Heart left ventricle (tissue), 16 donors: Measurements from ENCODE around the gene MYMK. TPM values are rescaled to one million over a fixed set of nuclear protein-coding genes. Genes with fewer than 3 reads are reported as not detected.

Experiments
- ATAC-seq, 4 donors: fragments of 200-7000 bp; cut with Tn5 transposase; one replicate each; pipeline ENCODE4 v1.9.1; 2020 to 2022; ENCODE audit warnings: moderate library complexity in 4 of 4, mild to moderate bottlenecking in 3 of 4, moderate number of reproducible peaks in 1 of 4
- DNase-seq, 5 donors: peaks; one replicate each; pipeline ENCODE4 v3.0.0-alpha.2; 2020
- H3K27ac ChIP-seq, 12 donors: fragments of 200-600 bp; sonication (generic) in 4 of 12; one replicate each; pipeline versions ENCODE4 v1.5.0 to v1.8.0; 2016 to 2022; ENCODE audit warnings: mild to moderate bottlenecking in 2 of 12
- H3K27me3 ChIP-seq, 9 donors: fragments of 200-600 bp; sonication (generic) in 2 of 9; one replicate each; pipeline versions ENCODE4 v1.5.1 to v1.8.0; 2016 to 2022; ENCODE audit warnings: mild to moderate bottlenecking in 3 of 9
- H3K36me3 ChIP-seq, 9 donors: fragments of 200-600 bp; sonication (generic) in 2 of 9; one replicate each; pipeline versions ENCODE4 v1.5.0 to v1.8.0; 2018 to 2022; ENCODE audit warnings: mild to moderate bottlenecking in 2 of 9
- H3K4me1 ChIP-seq, 12 donors: fragments of 200-600 bp; sonication (generic) in 4 of 12; one replicate each; pipeline versions ENCODE4 v1.5.0 to v1.8.0; 2016 to 2022; ENCODE audit warnings: mild to moderate bottlenecking in 3 of 12
- H3K4me3 ChIP-seq, 12 donors: fragments of 200-600 bp; sonication (generic) in 4 of 12; one replicate each; pipeline versions ENCODE4 v1.5.0 to v1.8.0; 2017 to 2022; ENCODE audit warnings: mild to moderate bottlenecking in 9 of 12, moderate library complexity in 4 of 12
- H3K9me3 ChIP-seq, 12 donors: fragments of 200-600 bp; sonication (generic) in 4 of 12; one replicate each; pipeline versions ENCODE4 v1.5.0 to v1.8.0; 2016 to 2022; ENCODE audit warnings: mild to moderate bottlenecking in 1 of 12
- CTCF ChIP-seq, 12 donors: fragments of 200-600 bp; sonication (generic) in 4 of 12; IDR thresholded peaks; one replicate each; pipeline versions ENCODE4 v1.5.0 to v1.8.0; 2018 to 2022; ENCODE audit warnings: antibody characterized with exemption in 12 of 12, mild to moderate bottlenecking in 5 of 12
- POLR2A ChIP-seq, 2 donors: fragments of 450-650 bp; IDR thresholded peaks; one replicate each; pipeline ENCODE4 v1.6.1; 2017; ENCODE audit warnings: antibody characterized with exemption in 2 of 2, mild to moderate bottlenecking in 2 of 2, moderate library complexity in 2 of 2
- WGBS, 4 donors: extraction: QIAGEN DNeasy Blood & Tissue Kit in 2 of 4; methylation state at CpG; one replicate each; pipeline versions ENCODE4 v1.1.5 to v1.1.7; 2013 to 2018; 5-methylcytosine and 5-hydroxymethylcytosine counted together
- intact Hi-C, 10 donors: fragments of 100-400 bp; cut with DNase I; formaldehyde crosslinking; loops; one replicate each; pipeline versions ENCODE4 v1.11.1 to v1.14.2; 2022
- polyA plus RNA-seq, 2 donors: library from polyadenylated mRNA; stranded (reverse); fragments of 200-250 nt; gene quantifications; one replicate each; pipeline ENCODE4 v1.2.3, GENCODE V29; 2013
- total RNA-seq, 9 donors: library from RNA; depleted of rRNA in 2 of 9; stranded (reverse); fragments of >200 nt in 2 of 9; fragmentation: NEBNext Ultra II Directional in 3 of 9; extraction: Animal tissue kit (Norgen Biotek cat#: 25700) in 3 of 9; gene quantifications; one replicate each; pipeline versions ENCODE4 v1.1.0 to v1.2.4, GENCODE V29; 2016 to 2023
- donor health status: ischemic (EF 13 %, LVEDD 7.1; RV severe dilation, severe dysfunction).
- donor health status: healthy with polysubstance abuse.
- donor health status: DM: no; HTN: yes; CAD: no.
- donor health status: DM: no; HTN: no; CAD: no.
- donor health status: ischemic (EF 25% LVEDD 6.9; RV normal size, moderate dysfunction).
- donor health status: ischemic (EF 25% LVEDD 5.7; RV mildly dilated, moderate dysfunction).
- donor health status: healthy.
- donor health status: DM: yes; HTN: yes; CAD: no.
- donor health status: ischemic (EF 35%, LVEDD 5.7; RV mildly dilated, moderate dysfunction).
- donor health status: nonischemic (EF 11% LVEDD 7.7; RV severe dilation, severe dysfunction).
- donor health status: DM: yes; HTN: yes; CAD: no.
- donor health status: PGD.
- donor health status: ischemic (EF 29% LVEDD 5.4; RV normal size, mild dysfunction).
- donor health status: nonischemic (EF 23%, LVEDD 6.1; RV moderate dilation, normal function).

The MYMK gene
- total and polyA plus RNA-seq, 11 donors = not detected

- H3K36me3 ChIP-seq = peaks cover 0 to 26% (median 0%) of the 10 kb centered on the region in 9 donors
- no peaks in the 10 kb centered on the region for H3K9me3 ChIP-seq
- TF ChIP-seq POLR2A (IDR thresholded peaks at IDR 0.05) (no peak), CTCF (IDR thresholded peaks at IDR 0.05) (no peak)
- peaks cover 0 to 4% (median 0%) of the 10 kb centered on the region in 9 donors for H3K27me3 ChIP-seq
- no peak for ATAC-seq
- H3K4me3 ChIP-seq = no peak overlapping the region
- intact Hi-C loops = loop anchor here in 1 of 10 donors (5.0 kb wide), 1 partner anchor 35 kb away; no protein-coding TSS in a partner anchor
- WGBS, 4 donors = 84 to 90% (median 90%) methylated on average over 13 to 20 of the region's 20 CpGs
- H3K27ac ChIP-seq = peak overlapping the region in 2 of 12 donors; percentile 42 to 57
- no peak for DNase-seq
- peaks cover 0 to 28% (median 12%) of the 10 kb centered on the region in 12 donors for H3K4me1 ChIP-seq
Measured at GRCh38 chr9:133571896-133572595, 47.3 kb upstream of the MYMK start.

- 80 to 90% (median 88%) methylated on average over 9 of the region's 9 CpGs for whole genome bisulfite sequencing, 4 donors
- peaks cover 0 to 4% (median 0%) of the 10 kb centered on the region in 9 donors for H3K27me3 ChIP-seq
- peaks cover 0 to 21% (median 9%) of the 10 kb centered on the region in 12 donors for H3K4me1 ChIP-seq
- no peak overlapping the region for H3K4me3 ChIP-seq
- H3K27ac ChIP-seq = no peak overlapping the region
- DNase-seq (no peak), ATAC-seq (no peak)
- H3K9me3 ChIP-seq = no peaks in the 10 kb centered on the region
- intact Hi-C loops = loop anchor here in 1 of 10 donors (5.0 kb wide), 1 partner anchor 34 kb away; no protein-coding TSS in a partner anchor
- no peak for TF ChIP-seq CTCF (IDR thresholded peaks at IDR 0.05)
- no peak for TF ChIP-seq POLR2A (IDR thresholded peaks at IDR 0.05)
- H3K36me3 ChIP-seq = peaks cover 0 to 26% (median 0%) of the 10 kb centered on the region in 9 donors
Measured at GRCh38 chr9:133571391-133571890, 46.7 kb upstream of the MYMK start.

- no peak for DNase-seq
- H3K4me3 ChIP-seq = no peak overlapping the region
- peaks cover 0 to 3% (median 0%) of the 10 kb centered on the region in 9 donors for H3K27me3 ChIP-seq
- peaks cover 0 to 18% (median 9%) of the 10 kb centered on the region in 12 donors for H3K4me1 ChIP-seq
- WGBS, 4 donors = 82 to 89% (median 88%) methylated on average over 11 to 16 of the region's 16 CpGs
- H3K36me3 ChIP-seq = peaks cover 0 to 26% (median 0%) of the 10 kb centered on the region in 9 donors
- TF ChIP-seq CTCF (IDR thresholded peaks at IDR 0.05) = no peak
- no peak for TF ChIP-seq POLR2A (IDR thresholded peaks at IDR 0.05)
- intact Hi-C loops = loop anchor here in 1 of 10 donors (5.0 kb wide), 1 partner anchor 33 kb away; no protein-coding TSS in a partner anchor
- H3K27ac ChIP-seq = no peak overlapping the region
- no peaks in the 10 kb centered on the region for H3K9me3 ChIP-seq
- ATAC-seq = no peak
Measured at GRCh38 chr9:133570691-133571080, 45.9 kb upstream of the MYMK start.
